RWPE2 (cell line): ENCODE measurements around the gene DNAJC11.

Experiments
- ATAC-seq: fragments of 200-7000 bp; cut with Tn5 transposase; 3 replicates; pipeline ENCODE4 v1.9.1; 2021; ENCODE audit warnings: low read depth
- DNase-seq: peaks from one replicate; pipeline ENCODE4 v3.0.0-alpha.2; 2020; ENCODE audit warnings: low spot score
- H3K27ac ChIP-seq: fragments of 450-650 bp; 2 replicates; pipeline ENCODE4 v1.5.1; 2017; ENCODE audit warnings: mild to moderate bottlenecking; ENCODE audit not compliant: poor library complexity, severe bottlenecking
- H3K27me3 ChIP-seq: fragments of 250-450 bp; sonication (Bioruptor Pico); 2 replicates; pipeline ENCODE4 v1.5.1; 2021; ENCODE audit warnings: mild to moderate bottlenecking, moderate library complexity; ENCODE audit not compliant: insufficient read depth, poor library complexity, severe bottlenecking
- H3K36me3 ChIP-seq: fragments of 250-450 bp; sonication (Bioruptor Pico); 2 replicates; pipeline ENCODE4 v1.5.1; 2020; ENCODE audit warnings: low read depth, mild to moderate bottlenecking, moderate library complexity
- H3K4me1 ChIP-seq: fragments of 250-450 bp; sonication (Bioruptor Pico); 2 replicates; pipeline ENCODE4 v1.5.1; 2021; ENCODE audit warnings: mild to moderate bottlenecking, moderate library complexity; ENCODE audit not compliant: insufficient read depth, poor library complexity, severe bottlenecking
- H3K4me3 ChIP-seq: fragments of 250-450 bp; sonication (Bioruptor Pico); 2 replicates; pipeline ENCODE4 v1.5.1; 2021; ENCODE audit warnings: mild to moderate bottlenecking, moderate library complexity; ENCODE audit not compliant: severe bottlenecking
- H3K9me3 ChIP-seq: fragments of 250-450 bp; sonication (Bioruptor Pico); 2 replicates; pipeline ENCODE4 v1.5.1; 2021; ENCODE audit warnings: mild to moderate bottlenecking, moderate library complexity; ENCODE audit not compliant: severe bottlenecking
- CTCF ChIP-seq: fragments of 450-650 bp; IDR thresholded peaks from one replicate; pipeline ENCODE4 v1.5.1; 2017; ENCODE audit warnings: mild to moderate bottlenecking, moderate library complexity; ENCODE audit not compliant: poor library complexity, severe bottlenecking

Gene DNAJC11

GRCh38 chr1:6587261-6588005 is 114.2 kb downstream of the DNAJC11 start:
- H3K4me1 ChIP-seq: peaks cover 17% of the 10 kb centered on the region
- DNase-seq: no peak
- no peaks in the 10 kb centered on the region for H3K9me3 ChIP-seq
- H3K4me3 ChIP-seq: no peak overlapping the region
- TF ChIP-seq CTCF: no peak
- H3K27me3 ChIP-seq: no peaks in the 10 kb centered on the region
- peak; percentile 43 for ATAC-seq
- H3K36me3 ChIP-seq: peaks cover 51% of the 10 kb centered on the region
- H3K27ac ChIP-seq: peak overlapping the region; percentile 60

GRCh38 chr1:6586404-6586816 is 115.2 kb downstream of the DNAJC11 start:
- no peak for ATAC-seq

GRCh38 chr1:6585841-6586240 is 115.8 kb downstream of the DNAJC11 start:
- Histone ChIP-seq H3K4me3 (no peak overlapping the region), H3K9me3 (no peaks in the 10 kb centered on the region), H3K4me1 (peaks cover 29% of the 10 kb centered on the region), H3K27ac (no peak overlapping the region), H3K27me3 (no peaks in the 10 kb centered on the region), H3K36me3 (peaks cover 50% of the 10 kb centered on the region)
- DNase-seq (no peak), ATAC-seq (no peak)
- TF ChIP-seq CTCF: no peak

More at GRCh38 chr1:6586404-6586816, 115.2 kb downstream of the DNAJC11 start:
- no peaks in the 10 kb centered on the region for H3K9me3 ChIP-seq
- H3K27ac ChIP-seq: peak overlapping the region; percentile 60
- H3K4me3 ChIP-seq: no peak overlapping the region
- no peak for TF ChIP-seq CTCF
- H3K4me1 ChIP-seq: peaks cover 26% of the 10 kb centered on the region
- H3K27me3 ChIP-seq: no peaks in the 10 kb centered on the region
- H3K36me3 ChIP-seq: peaks cover 48% of the 10 kb centered on the region
- DNase-seq: no peak

- Histone ChIP-seq H3K4me3 (no peak overlapping the region), H3K4me1 (peaks cover 29% of the 10 kb centered on the region), H3K27ac (no peak overlapping the region), H3K36me3 (peaks cover 44% of the 10 kb centered on the region), H3K9me3 (no peaks in the 10 kb centered on the region), H3K27me3 (no peaks in the 10 kb centered on the region)
- no peak for DNase-seq
- no peak for ATAC-seq
- no peak for TF ChIP-seq CTCF
Measured at GRCh38 chr1:6585081-6585722, 116.4 kb downstream of the DNAJC11 start.
